OCI-LY7 (cell line): ENCODE data around the gene HRH1. TPM values are rescaled to one million over a fixed set of nuclear protein-coding genes. Genes with fewer than 3 reads are reported as not detected.

Experiments
- BruUV-seq: library from RNA; stranded (reverse); fragments of 400-500 nt; replicated peaks from 2 replicates; lab custom pipeline; 2021; lab: Mats Ljungman, UMichigan
- CTCF ChIA-PET: fragments of 300-600 bp; sonication (Branson Sonifier 250); formaldehyde crosslinking; loops from one replicate; lab custom pipeline; 2022; ENCODE audit warnings: antibody characterized with exemption; ENCODE audit not compliant: unreplicated experiment; lab: Charles Lee
- POLR2A ChIA-PET: fragments of 300-600 bp; sonication (Branson Sonifier 250); formaldehyde crosslinking; loops from one replicate; lab custom pipeline; 2022; ENCODE audit warnings: antibody characterized with exemption; lab: Charles Lee
- DNase-seq: peaks from one replicate; pipeline ENCODE4 v3.0.0-alpha.2; 2015; ENCODE audit warnings: low spot score
- H2AFZ ChIP-seq: fragments of 200-600 bp; sonication (generic), shearing (Covaris generic); 2 replicates; pipeline ENCODE4 v1.6.1; 2014; ENCODE audit warnings: mild to moderate bottlenecking, antibody characterized with exemption, low read length, moderate library complexity
- H3K27ac ChIP-seq: fragments of 200-600 bp; sonication (generic); 2 replicates; pipeline ENCODE4 v1.5.1; 2014; ENCODE audit warnings: mixed run types, low read depth, mild to moderate bottlenecking, moderate library complexity, low read length, inconsistent platforms; ENCODE audit not compliant: poor library complexity, severe bottlenecking
- H3K36me3 ChIP-seq: fragments of 200-600 bp; sonication (generic); 2 replicates; pipeline ENCODE4 v1.6.1; 2014; ENCODE audit warnings: mild to moderate bottlenecking, antibody characterized with exemption, low read length, moderate library complexity, mixed read lengths; ENCODE audit not compliant: insufficient read depth
- H3K4me1 ChIP-seq: fragments of 200-600 bp; sonication (generic); 2 replicates; pipeline ENCODE4 v1.5.1; 2014; ENCODE audit warnings: mild to moderate bottlenecking, low read length; ENCODE audit not compliant: insufficient read depth, poor library complexity, severe bottlenecking
- H3K4me2 ChIP-seq: fragments of 200-600 bp; sonication (generic); 2 replicates; pipeline ENCODE4 v1.6.1; 2014; ENCODE audit warnings: mild to moderate bottlenecking, low read length
- H3K4me3 ChIP-seq: fragments of 200-600 bp; sonication (generic); 2 replicates; pipeline ENCODE4 v1.5.1; 2014; ENCODE audit warnings: mild to moderate bottlenecking, low read depth, low read length; ENCODE audit not compliant: poor library complexity, severe bottlenecking
- H3K79me2 ChIP-seq: fragments of 200-600 bp; sonication (generic); 2 replicates; pipeline ENCODE4 v1.6.1; 2016; ENCODE audit warnings: low read depth, mild to moderate bottlenecking, low read length, moderate library complexity, mixed read lengths; ENCODE audit not compliant: insufficient read depth
- H3K9me2 ChIP-seq: fragments of 200-600 bp; sonication (generic); 2 replicates; pipeline ENCODE4 v1.6.1; 2016; ENCODE audit warnings: mild to moderate bottlenecking, low read length, mixed read lengths; ENCODE audit not compliant: insufficient read depth
- H3K9me3 ChIP-seq: fragments of 200-600 bp; sonication (generic); 2 replicates; pipeline ENCODE4 v1.6.1; 2014; ENCODE audit warnings: mild to moderate bottlenecking, mixed run types, low read length, mixed read lengths
- H4K20me1 ChIP-seq: fragments of 200-600 bp; sonication (generic); 2 replicates; pipeline ENCODE4 v1.6.1; 2014; ENCODE audit warnings: mild to moderate bottlenecking, antibody characterized with exemption, low read length, moderate library complexity, mixed read lengths; ENCODE audit not compliant: insufficient read depth
- EZH2phosphoT487 ChIP-seq: fragments of 200-600 bp; sonication (generic); IDR thresholded peaks from 2 replicates; pipeline ENCODE4 v1.6.1; 2018; ENCODE audit warnings: low read depth, borderline replicate concordance, mild to moderate bottlenecking, mixed run types, antibody characterized with exemption, low read length, moderate library complexity, mixed read lengths
- intact Hi-C: fragments of 100-400 bp; cut with micrococcal nuclease; formaldehyde crosslinking; loops from one replicate; pipeline ENCODE4 v1.10.0; 2022; ENCODE audit not compliant: unreplicated experiment
- total RNA-seq, 2 experiments: library from RNA; depleted of rRNA in 1 of 2; stranded (reverse); fragments of >200 nt in 1 of 2; shearing (Covaris generic) in 1 of 2; gene quantifications; 2 replicates each; pipeline ENCODE4 v1.2.3, GENCODE V29; 2014 to 2022
- TF ChIP-seq, protein P1 (sequence below): fragments of 200-600 bp; sonication (generic); conservative IDR thresholded peaks from 2 replicates; pipeline ENCODE4 v1.5.1; 2014; ENCODE audit warnings: mild to moderate bottlenecking, antibody characterized with exemption, low read length, moderate library complexity, mixed read lengths

The HRH1 gene
- total RNA-seq, 2 experiments from 2014 or later = not detected

- intact Hi-C loops = no loop called here
- Histone ChIP-seq H3K4me1 (peaks cover 5% of the 10 kb centered on the region), H3K4me2 (no peak overlapping the region), H3K36me3 (peaks cover 25% of the 10 kb centered on the region), H4K20me1 (no peaks in the 10 kb centered on the region), H2AFZ (no peak overlapping the region), H3K4me3 (no peak overlapping the region), H3K79me2 (peaks cover 13% of the 10 kb centered on the region; the same call in 1 of the 2 replicates), H3K9me3 (peaks cover 5% of the 10 kb centered on the region; the same call in 1 of the 2 replicates), H3K9me2 (no peaks in the 10 kb centered on the region), H3K27ac (no peak overlapping the region)
- ChIA-PET POLR2A (no interaction called here), CTCF (no interaction called here)
- TF ChIP-seq, protein P1, sequence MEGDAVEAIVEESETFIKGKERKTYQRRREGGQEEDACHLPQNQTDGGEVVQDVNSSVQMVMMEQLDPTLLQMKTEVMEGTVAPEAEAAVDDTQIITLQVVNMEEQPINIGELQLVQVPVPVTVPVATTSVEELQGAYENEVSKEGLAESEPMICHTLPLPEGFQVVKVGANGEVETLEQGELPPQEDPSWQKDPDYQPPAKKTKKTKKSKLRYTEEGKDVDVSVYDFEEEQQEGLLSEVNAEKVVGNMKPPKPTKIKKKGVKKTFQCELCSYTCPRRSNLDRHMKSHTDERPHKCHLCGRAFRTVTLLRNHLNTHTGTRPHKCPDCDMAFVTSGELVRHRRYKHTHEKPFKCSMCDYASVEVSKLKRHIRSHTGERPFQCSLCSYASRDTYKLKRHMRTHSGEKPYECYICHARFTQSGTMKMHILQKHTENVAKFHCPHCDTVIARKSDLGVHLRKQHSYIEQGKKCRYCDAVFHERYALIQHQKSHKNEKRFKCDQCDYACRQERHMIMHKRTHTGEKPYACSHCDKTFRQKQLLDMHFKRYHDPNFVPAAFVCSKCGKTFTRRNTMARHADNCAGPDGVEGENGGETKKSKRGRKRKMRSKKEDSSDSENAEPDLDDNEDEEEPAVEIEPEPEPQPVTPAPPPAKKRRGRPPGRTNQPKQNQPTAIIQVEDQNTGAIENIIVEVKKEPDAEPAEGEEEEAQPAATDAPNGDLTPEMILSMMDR = no peak
- TF ChIP-seq EZH2phosphoT487 = no peak
- DNase-seq = no peak
- no TSS peak for BruUV-seq
Measured at GRCh38 chr3:11276901-11277300, 122.6 kb downstream of the HRH1 start.

DNA sequence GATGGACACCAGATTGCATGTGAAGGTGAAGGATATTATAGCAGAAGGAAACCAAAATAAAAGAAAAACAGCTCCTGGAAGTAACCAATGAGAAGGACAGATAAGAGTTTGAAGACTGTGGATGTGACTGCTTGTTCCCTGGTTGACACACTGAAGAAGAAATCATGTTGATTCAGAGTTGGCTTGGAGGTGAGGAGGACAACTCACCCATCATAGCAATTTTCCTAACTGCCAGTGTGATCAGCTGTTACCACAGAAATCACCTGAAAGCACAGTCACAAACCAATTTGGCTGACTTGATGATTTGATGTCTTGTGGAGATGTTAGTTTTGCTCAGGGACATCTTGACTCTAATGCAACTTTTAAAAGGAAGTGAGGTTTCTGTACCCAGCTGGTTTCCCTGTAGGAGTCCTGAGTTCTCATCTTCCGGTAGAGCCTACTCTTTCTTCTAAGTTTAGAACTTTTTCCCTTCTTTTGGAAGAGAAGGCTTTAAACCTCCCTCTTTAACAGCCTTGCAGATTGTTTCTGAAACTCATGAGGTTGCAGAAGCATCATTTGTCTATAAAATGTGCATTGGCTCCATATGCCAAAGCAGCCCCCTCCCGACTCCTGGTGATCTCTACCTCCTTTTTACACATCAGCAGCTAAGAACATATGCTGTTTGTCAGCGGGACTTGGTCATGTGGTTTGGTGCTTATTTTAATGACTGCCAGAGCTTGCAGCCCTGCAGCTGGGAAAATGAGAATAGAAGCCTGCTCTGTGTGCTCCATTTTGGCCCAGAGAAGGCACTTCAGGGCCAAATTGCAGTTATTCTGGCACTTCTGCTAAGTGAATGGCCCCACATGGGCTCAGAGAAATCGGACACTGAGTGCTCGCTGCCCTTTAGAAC, 128.2 kb downstream of the HRH1 start:
- intact Hi-C loops = no loop called here
- Histone ChIP-seq H3K4me3 (no peak overlapping the region), H4K20me1 (no peaks in the 10 kb centered on the region; the same call in 1 of the 2 replicates), H3K4me2 (no peak overlapping the region), H3K9me3 (no peaks in the 10 kb centered on the region), H3K9me2 (no peaks in the 10 kb centered on the region), H3K79me2 (no peaks in the 10 kb centered on the region), H3K27ac (no peak overlapping the region), H3K36me3 (peaks cover 21% of the 10 kb centered on the region), H2AFZ (no peak overlapping the region), H3K4me1 (no peaks in the 10 kb centered on the region)
- no peak for TF ChIP-seq EZH2phosphoT487
- TF ChIP-seq, protein P1 = no peak
- no TSS peak for BruUV-seq
- ChIA-PET CTCF (no interaction called here), POLR2A (interaction anchor here (0.6 to 1.4 kb wide), 2 partner anchors 14 to 1455 kb away, joined by 4 to 5 read pairs; no protein-coding TSS in a partner anchor)
- no peak for DNase-seq

DNA sequence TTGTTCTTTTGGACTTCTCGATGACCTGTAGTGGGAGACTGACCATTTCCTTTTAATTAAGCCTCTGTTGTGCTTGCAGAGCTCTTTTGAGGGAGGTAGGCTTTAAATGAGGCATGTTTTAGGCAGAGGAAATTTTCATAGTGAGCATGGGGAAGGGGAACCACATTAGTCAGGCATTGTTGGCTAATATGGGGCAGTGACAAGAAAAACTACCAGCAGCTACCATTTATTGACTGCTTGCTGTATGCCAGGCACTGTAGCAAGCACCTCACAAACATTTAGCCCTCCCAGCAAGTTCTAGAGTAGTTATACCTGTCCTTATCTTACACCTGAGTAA, 128.8 kb downstream of the HRH1 start:
- ChIA-PET POLR2A (interaction anchor here (1.4 kb wide), 1 partner anchor 13 kb away, joined by 5 read pairs; no protein-coding TSS in a partner anchor), CTCF (no interaction called here)
- no peak overlapping the region for H3K4me2 ChIP-seq
- no peak for DNase-seq
- no peaks in the 10 kb centered on the region for H3K79me2 ChIP-seq
- no peaks in the 10 kb centered on the region; the same call in 1 of the 2 replicates for H4K20me1 ChIP-seq
- intact Hi-C loops = no loop called here
- BruUV-seq = no TSS peak
- peaks cover 21% of the 10 kb centered on the region; the same call in 1 of the 2 replicates for H3K36me3 ChIP-seq
- H2AFZ ChIP-seq = no peak overlapping the region
- H3K9me3 ChIP-seq = no peaks in the 10 kb centered on the region
- no peak for TF ChIP-seq EZH2phosphoT487
- TF ChIP-seq, protein P1 = no peak
- H3K4me1 ChIP-seq = peaks cover 3% of the 10 kb centered on the region
- H3K9me2 ChIP-seq = no peaks in the 10 kb centered on the region
- H3K4me3 ChIP-seq = no peak overlapping the region
- H3K27ac ChIP-seq = no peak overlapping the region
